GM18519 (cell line): ENCODE measurements around the gene EPHA6.
"Not testable (repeated sequence)": the region's sequence is repeated elsewhere in the genome, so short reads cannot be mapped to it uniquely, and the experiment has no call there.

Source experiments
- ATAC-seq: cut with Tn5 transposase; IDR thresholded peaks from one replicate; pipeline ENCODE4 v1.9.1; 2021; ENCODE audit warnings: mild to moderate bottlenecking, moderate library complexity; ENCODE audit not compliant: unreplicated experiment, low FRiP score

The EPHA6 gene

DNA sequence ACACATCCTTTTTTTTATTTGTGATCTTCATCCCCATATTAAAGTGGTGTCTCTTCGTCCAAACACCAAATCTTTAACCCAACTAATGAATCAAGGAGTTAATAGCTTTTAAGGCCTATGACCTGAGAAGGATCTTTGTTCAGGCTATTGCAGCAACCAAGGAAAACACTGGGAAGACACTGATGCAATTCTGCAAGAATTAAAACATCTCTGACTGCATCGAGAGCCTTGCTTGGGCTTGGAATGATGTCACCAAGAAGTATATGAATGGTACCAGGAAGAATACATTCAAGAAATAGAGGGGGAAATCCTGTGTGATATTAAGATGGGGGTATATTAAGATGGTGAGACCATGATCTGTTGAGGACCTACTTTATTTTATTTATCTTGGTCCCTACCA, 736.0 kb downstream of the EPHA6 start:
- no peak for ATAC-seq

DNA sequence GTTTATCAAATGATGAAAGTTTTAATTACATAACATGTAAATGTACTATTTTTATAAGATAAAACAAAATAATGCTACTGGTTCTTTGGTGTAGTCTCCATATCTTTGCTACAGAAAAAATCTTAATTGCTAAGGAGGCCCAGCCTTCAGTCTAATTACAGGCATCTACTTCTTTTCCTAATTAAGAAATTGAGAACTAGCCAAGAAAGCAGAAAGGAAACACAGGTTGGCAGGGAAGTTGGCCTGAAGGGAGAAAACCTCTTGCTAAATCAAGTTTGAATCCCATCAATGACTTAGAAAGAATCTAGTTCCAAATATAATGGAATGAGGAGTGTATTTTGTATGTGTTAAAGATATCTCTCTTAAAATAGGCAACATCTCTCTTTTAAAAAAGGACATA, 737.8 kb downstream of the EPHA6 start:
- no peak for ATAC-seq

DNA sequence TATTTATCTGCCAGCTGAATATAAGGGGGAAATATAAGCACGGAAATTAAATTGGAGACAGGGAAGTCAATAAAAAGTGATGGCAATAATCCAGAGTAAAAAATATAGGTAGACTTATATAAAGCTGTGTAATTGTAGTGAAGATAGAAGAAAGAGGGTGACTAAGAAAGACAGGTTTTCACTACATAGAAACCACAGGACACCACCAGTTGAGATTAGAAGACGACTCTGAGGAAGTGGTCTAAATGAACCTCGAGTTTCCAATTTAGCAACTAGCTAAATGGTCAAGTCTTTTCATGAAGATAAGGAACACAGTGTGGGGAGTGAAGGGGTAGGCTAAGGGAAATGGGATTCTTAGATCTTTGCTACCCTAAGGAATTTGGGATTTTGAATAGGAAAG, 761.3 kb downstream of the EPHA6 start:
- no peak for ATAC-seq

DNA sequence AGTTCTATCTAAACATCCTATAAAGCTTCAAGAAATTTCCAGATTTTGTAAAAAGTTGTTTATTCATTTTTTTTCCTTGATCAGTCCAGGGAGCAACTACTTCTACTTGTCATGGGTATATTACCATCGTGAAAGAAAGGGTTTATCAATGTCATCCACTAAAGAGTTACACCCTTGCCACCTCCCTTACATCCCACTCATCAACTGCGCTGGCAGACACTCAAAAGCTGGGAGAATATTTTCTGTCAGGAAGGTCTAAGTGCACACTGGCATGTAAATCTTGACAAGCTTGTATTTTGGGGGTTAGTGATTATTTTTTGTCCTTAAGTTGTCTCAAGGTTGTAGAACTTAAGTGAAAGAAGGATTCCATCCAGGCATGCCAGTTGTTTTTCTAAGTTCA, 761.8 kb downstream of the EPHA6 start:
- no peak for ATAC-seq

DNA sequence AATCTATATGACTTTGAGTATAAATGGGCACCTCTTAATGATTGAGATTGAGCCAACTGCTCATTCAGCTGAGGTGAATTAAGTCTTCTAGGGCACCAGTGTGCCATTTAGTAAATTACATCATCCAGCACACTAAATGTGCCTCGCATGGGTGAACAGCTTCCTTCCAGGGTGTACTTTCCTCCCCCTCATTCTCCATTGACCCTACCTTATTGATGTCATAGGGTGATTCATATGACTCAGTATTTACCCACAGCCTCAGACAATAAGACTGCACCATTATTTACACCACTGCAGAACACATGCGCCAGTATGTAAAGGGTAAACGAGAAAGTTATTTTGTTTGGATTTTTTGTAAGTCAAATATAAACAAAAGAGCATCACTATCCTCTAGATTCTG, 765.0 kb downstream of the EPHA6 start:
- no peak for ATAC-seq

DNA sequence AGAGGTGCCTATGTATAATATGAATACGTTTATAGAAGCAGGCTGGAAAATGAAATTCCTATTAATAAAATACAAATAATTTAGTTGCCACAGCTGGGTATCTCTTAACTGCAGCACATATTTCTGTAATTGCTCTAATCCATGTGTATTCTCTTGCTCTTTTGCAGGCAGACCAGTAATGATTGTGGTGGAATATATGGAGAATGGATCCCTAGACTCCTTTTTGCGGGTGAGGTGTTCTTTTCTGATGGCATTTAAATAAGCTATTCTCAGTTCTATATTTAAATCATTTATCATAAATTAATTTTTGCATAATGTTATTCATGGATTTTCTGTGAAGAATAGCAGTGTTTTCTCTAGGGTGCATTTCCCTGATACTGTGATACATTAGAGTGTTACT, 796.2 kb downstream of the EPHA6 start:
- ATAC-seq = no peak

DNA sequence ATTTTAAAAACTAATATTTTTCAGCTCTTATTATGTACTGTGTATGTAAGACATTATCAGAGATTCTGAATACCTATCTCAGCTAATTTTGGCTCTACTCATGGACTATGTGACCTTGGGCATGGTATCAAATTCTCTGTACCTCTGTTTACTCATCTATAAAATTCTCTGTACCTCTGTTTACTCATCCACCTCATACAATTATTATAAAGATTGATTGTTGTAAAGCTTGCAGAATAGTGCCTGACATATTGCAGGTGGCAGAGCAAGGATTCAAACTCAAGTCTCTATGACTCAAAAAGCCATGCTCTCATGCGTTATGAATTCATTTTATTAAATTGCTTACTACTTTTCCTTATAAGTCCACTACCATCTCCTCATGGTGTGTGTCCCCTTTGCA, 798.2 kb downstream of the EPHA6 start:
- ATAC-seq = no peak

DNA sequence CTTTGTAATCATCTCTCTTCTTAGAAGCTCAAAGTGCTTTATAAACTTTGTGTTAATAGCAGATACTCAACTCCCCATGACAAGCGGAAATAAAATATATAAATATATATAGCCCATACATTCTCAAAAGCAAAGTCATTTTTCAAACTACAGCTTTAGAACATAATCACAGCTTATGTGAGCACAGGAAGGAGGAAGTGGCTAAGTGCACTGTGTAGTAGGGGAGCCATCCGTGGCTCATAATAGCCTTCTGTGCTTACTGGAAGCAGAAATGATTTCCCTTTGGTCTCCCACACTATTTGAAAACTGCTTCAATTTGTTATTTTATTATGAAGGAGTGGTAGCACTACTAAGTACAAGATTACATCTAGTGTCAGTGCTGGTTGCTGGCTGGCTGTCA, 798.7 kb downstream of the EPHA6 start:
- no peak for ATAC-seq

DNA sequence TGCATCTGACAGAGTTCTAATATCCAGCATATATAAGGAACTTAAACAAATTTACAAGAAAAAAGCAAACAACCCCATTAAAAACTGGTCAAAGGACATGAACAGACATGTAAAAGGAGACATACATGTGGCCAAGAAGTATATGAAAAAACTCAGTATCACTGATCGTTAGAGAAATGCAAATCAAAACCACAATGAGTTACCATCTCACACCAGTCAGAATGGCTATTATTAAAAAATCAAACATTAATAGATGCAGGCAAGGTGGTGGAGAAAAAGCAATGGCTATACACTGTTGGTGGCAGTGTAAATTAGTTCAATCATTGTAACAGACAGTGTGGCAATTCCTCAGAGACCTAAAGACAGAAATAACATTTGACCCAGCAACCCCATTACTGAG, 806.1 kb downstream of the EPHA6 start:
- not testable (repeated sequence) for ATAC-seq

DNA sequence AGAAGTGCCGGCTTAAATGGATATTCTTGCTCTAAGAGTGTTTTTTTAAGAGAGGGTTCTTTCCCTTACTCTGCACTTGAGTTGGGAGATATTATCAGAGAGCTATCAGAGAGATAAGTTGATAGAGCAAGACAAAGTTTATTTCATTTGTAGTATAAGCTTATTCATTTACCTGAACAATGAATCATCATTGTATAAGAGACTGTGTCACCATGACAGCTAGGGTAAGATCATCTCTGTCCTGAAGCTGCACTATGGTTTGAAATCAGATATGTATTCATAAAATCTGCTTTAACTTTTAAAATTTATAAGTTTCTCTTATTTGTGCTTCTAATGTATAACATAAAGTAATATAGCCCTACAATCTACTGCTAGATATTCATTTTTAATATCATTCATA, 822.1 kb downstream of the EPHA6 start:
- no peak for ATAC-seq

DNA sequence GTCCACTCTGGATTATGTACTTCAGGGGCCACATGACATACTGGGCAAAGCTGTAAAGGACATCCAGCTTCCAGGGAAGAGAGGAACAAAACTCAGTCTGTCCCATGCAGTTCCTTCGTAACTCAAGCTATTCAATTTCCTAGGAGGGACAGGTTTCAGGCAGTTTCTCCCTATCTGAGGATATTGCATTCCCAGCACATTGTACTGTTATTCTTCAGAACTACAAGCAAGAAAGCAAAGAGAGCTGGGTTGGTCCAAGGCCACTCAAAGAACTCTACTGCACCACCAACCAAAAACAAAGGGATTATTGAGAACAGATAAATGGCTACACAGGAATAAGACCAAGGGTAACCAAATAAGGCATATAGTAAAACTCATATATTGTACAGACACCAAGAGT, 832.5 kb downstream of the EPHA6 start:
- ATAC-seq = no peak

DNA sequence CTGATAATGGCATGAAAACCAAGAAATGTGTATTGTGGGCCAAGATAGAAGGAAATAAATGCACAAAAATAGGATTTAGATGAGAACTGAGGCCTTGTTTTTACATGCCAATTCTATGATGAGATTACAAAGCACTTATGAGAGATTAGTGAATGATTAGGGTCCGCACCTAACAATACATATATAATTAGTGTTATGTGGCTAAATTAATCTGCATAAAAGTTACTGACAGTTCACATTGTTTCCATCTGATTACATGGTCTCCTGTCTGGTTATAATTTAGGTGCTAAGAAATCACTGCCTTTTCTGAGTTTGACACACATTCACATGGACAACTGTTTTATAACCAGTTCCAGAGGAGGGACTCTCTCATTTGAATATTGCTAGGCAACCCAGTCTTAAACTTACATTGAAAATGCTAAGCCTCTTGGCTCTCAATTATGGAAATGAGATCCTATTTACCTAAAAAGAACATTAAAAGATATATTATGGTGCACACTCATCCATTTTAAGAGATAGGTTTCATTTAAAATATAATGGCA, 833.1 kb downstream of the EPHA6 start:
- ATAC-seq = no peak

DNA sequence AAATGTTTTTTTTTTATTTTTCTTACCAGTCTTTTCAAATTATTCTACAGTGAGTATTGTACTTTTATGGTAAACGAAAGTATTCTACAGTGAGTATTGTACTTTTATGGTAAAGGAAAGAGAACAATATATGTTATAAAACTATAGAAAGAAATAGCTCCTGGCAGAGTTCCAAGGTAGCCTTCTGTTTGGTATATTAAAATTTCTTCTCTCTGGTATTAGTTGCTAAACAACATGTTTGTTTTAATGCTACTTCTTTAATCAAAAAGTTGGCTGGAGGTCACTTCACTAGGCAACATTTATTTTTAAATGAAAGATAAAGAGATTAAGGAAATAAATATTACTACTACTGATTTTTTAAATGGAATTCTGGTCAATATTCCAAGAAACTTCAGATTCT, 841.6 kb downstream of the EPHA6 start:
- no peak for ATAC-seq

DNA sequence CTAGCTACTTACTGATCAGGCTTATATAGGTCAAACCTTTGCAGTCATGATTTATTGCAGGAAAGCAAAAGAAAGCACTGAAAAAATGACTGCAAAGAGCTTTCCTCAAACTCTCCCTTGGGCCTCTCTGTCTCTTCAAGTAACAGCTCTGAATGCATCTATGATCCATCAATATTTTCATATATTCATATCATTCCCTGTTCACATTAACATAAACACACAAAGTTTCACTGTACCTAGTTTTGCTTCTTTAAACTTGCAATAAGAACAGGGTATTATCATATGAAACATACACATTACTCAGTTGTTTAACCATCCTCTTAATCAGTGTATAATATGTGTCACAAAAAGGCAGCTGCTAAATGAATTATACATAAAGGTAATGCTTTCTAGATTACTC, 842.2 kb downstream of the EPHA6 start:
- ATAC-seq = no peak

DNA sequence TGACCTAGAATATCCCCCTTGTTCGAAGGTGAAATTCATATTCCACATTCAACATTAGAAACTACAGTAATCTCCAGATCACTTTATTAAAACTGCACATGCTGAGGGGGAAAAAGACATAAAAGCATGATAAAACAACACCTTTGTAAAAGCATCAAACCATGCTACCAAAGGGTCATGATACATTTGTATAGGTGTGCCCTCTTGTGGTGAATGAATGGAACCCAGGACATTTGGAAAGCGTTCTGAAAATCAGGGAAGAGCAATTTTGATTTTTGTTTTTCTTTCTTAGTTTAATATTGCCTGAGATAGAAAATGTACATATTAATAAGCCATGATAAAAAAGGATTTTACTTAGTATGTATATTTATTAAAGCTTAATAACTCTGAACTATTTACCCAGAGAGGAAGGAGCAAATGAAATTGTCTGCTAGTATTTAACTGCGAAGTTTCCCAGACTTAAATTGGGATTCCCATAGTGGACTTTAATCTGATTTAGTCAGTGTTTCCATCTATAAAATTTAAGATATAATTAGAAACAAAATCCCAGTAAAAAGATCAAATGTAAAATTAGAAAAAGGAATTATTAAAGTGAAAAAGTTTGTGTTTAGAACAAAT, 844.4 kb downstream of the EPHA6 start:
- ATAC-seq = peak; percentile 58

DNA sequence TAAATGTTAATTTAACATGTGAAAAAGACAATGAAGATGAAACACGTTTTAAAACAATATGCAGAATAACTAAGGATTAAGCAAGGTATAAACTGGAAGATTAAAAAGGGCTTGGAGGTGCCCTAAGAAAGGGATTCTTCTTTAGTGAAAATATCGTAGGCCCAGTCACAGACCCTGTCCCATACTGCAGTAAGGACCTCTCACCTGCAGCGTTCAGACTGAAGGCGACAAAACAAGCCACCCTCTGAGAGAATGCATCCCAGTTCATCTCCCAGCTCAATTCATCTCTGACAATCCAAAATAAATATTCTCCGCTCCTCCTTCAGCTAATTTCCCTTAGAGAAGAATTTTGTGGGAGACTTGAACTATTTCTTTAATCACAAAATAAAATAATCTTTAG, 847.9 kb downstream of the EPHA6 start:
- ATAC-seq = no peak

DNA sequence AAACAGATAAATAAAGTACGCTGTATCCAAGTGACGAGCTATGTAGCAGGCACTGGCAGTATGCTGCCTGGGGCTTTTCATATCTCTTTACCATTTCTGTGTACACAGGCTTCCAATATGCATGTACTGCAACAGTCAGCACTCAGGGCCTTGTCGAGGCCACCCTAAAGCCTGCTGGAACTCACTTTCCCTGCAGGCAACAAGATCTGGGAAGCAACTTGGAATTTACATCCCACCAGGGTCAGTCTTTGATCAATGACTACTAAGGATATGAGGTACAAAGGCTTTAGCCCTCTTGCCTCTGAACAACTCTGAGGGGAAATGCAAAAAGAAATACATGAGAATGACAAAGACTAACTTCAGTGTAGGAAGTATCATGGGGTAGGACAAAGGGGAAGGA, 848.4 kb downstream of the EPHA6 start:
- no peak for ATAC-seq

DNA sequence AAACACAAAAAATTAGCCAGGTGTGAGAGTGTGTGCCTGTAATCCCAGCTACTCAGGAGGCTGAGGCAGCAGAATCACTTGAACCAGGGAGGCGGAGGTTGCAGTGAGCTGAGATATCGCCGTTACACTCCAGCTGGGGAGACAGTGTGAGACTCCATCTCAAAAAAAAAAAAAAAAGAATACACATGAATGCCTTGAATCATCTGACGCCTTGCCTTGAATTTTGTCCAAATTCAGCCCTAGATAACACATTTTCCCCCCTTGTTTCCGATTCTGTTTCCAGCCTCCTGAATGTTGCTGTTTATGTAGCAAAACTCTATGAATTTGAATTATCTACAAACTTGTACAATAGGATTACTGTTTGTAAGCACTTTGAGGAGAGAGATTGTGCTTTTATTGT, 851.5 kb downstream of the EPHA6 start:
- no peak for ATAC-seq

DNA sequence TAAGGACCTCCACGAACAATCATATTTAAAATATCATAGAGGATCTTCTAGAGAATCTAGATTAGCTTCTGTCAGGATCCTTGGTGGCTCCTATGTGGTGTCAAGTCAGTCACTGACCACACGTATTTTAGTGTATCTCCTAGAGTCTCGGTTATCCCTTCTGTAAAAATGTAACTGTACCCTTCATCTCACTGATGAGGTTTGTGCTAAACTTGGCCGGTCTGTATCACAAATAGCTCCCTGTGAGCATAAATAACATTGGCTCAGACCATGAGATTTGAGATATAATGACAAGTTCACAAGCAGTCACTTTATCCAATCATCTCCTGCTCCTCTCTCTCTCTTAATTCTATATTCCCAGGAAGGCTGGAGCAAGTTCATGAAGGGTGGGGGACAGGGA, 856.6 kb downstream of the EPHA6 start:
- no peak for ATAC-seq

DNA sequence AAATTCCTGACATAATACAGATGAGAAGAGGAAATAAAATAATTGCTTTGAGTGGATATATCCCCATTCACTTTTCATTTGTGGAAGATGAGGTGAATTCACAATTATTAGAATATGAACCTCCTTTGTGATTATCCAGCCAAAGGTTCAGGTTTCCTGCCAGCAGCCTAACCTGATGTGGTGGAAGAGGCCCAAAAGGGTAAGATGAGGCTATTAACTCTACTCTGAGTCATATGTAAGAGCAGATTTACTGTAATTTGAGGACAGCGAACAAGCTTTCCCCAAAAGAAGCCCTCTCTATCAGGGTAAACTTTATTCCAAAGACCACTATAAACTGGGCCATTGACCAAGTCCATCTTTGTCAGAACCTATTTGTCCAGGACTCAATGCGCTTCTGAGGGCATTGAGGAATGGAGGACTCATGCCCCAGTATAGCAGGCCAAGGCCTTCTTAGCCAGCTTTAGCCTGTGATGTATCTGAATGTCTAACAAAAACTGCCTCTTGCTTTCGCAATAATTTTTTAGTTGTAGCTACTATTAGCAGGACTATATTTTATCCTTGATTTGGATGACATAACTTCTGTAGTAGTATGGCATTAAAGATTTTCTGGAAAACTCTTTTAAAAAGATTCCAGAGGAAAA, 859.1 kb downstream of the EPHA6 start:
- ATAC-seq = no peak

DNA sequence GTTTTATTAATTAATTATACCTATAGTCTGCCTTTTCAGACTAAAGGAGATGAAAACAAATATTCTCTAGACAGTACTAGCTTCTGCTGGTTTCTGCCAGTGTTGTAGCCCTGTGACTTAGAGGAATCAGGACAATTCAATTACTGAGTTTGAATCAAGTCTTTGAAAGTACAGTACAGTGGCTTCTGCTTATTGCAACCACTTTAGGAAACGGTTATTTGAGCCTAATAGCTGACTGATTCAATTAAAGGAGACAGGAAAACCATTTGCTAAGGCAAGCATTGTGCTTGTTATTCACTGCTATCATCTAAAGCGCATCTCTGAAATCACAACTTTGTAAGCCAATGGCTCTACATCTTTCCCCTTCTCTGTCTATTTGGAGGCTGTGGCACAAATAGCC, 860.1 kb downstream of the EPHA6 start:
- no peak for ATAC-seq

DNA sequence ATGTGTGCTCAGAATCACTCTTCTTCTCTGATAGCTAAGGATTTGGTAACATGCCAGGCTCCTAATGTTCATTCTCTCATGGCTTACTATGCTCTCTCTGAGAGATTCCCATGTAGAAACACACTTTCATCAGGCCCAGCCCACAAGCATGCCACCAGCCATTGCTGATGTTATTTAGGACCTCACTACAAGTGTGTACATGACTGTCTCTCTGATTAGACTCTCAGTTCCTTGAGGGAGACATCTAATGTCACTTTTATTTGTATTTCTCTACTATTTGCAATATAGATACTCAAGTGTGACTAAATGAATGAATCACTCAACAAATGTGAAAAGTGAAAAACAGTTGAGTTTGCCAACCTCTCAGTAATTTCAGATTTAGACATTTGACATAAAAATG, 865.8 kb downstream of the EPHA6 start:
- ATAC-seq = no peak
